Breast epithelium (tissue), 4 donors: ENCODE data around the gene MEMO1. TPM values are rescaled to one million over a fixed set of nuclear protein-coding genes. Genes with fewer than 3 reads are reported as not detected.

ENCODE experiments used
- DNase-seq, 2 donors: peaks; one replicate each; pipeline ENCODE4 v3.0.0-alpha.2; 2019; ENCODE audit warnings: low spot score in 2 of 2
- H3K27ac ChIP-seq, 2 donors: fragments of 200-600 bp; sonication (generic) in 1 of 2; one replicate each; pipeline ENCODE4 v1.5.1; 2016 to 2019; ENCODE audit warnings: mild to moderate bottlenecking in 1 of 2
- H3K27me3 ChIP-seq, 2 donors: fragments of 200-600 bp; sonication (generic) in 1 of 2; one replicate each; pipeline versions ENCODE4 v1.5.1 to v1.6.0; 2017 to 2019; ENCODE audit warnings: control low read depth in 1 of 2, mild to moderate bottlenecking in 1 of 2
- H3K36me3 ChIP-seq: fragments of 200-600 bp; one replicate; pipeline ENCODE4 v1.5.1; 2019
- H3K4me1 ChIP-seq, 2 donors: fragments of 200-600 bp; sonication (generic); one replicate each; pipeline ENCODE4 v1.5.1; 2016 to 2019; ENCODE audit warnings: control low read depth in 1 of 2
- H3K4me3 ChIP-seq, 3 donors: fragments of 200-600 bp; sonication (generic); 1 replicate in 2 of 3; 2 replicates in 1 of 3; pipeline ENCODE4 v1.5.1; 2016 to 2019; ENCODE audit warnings: mild to moderate bottlenecking in 3 of 3, moderate library complexity in 2 of 3
- H3K9me3 ChIP-seq, 2 donors: fragments of 200-600 bp; sonication (generic) in 1 of 2; one replicate each; pipeline ENCODE4 v1.5.1; 2016 to 2019; ENCODE audit warnings: control low read depth in 1 of 2
- POLR2A ChIP-seq: fragments of 450-650 bp; IDR thresholded peaks from one replicate; pipeline ENCODE4 v1.6.1; 2016; ENCODE audit warnings: antibody characterized with exemption, mild to moderate bottlenecking, moderate library complexity
- POLR2AphosphoS5 ChIP-seq, 3 donors: sonication (generic); formaldehyde crosslinking; IDR thresholded peaks; one replicate each; pipeline ENCODE4 v1.6.1; 2017; ENCODE audit warnings: antibody characterized with exemption in 3 of 3
- intact Hi-C: fragments of 100-400 bp; cut with DNase I; formaldehyde crosslinking; loops from one replicate; pipeline ENCODE4 v1.15.1; 2023; ENCODE audit warnings: low total_unique reads
- total RNA-seq, 3 donors: library from RNA; depleted of rRNA; stranded (reverse); fragments of >200 nt; gene quantifications; one replicate each; pipeline ENCODE4 v1.1.0, GENCODE V29; 2016
- TF ChIP-seq, protein P1 (sequence below), 3 donors: fragments of 450-650 bp; IDR thresholded peaks; one replicate each; pipeline ENCODE4 v1.5.1; 2016 to 2017; ENCODE audit warnings: antibody characterized with exemption in 3 of 3, mild to moderate bottlenecking in 3 of 3, moderate library complexity in 3 of 3

MEMO1 gene
- total RNA-seq, 3 donors from 2014 or later, result 26.1 to 28.8 (median 26.1) TPM

DNA sequence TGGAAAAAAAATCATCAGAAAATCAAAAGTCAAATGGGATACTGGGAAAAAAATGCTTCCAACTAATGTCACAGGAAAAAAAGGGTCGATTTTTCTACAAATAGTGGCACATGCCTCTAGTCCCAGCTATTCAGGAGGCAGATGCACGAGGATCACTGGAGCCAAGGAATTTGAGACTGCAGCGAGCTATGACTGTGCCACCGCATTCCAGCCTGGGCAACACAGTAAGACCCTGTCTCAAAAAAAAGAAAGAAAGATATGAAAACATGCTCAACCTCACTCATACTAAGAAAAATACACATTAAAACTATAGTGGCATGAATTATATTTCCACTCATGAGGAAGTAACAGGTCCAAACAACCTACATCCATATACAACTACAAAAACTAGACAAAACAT, 17.9 kb downstream of the MEMO1 start:
- H3K27me3 ChIP-seq, result no peaks in the 10 kb centered on the region
- H3K27ac ChIP-seq, result no peak overlapping the region
- H3K4me3 ChIP-seq, result no peak overlapping the region
- H3K9me3 ChIP-seq, result no peaks in the 10 kb centered on the region
- TF ChIP-seq POLR2AphosphoS5 (IDR thresholded peaks at IDR 0.05) (no peak), POLR2A (no peak)
- TF ChIP-seq, protein P1, sequence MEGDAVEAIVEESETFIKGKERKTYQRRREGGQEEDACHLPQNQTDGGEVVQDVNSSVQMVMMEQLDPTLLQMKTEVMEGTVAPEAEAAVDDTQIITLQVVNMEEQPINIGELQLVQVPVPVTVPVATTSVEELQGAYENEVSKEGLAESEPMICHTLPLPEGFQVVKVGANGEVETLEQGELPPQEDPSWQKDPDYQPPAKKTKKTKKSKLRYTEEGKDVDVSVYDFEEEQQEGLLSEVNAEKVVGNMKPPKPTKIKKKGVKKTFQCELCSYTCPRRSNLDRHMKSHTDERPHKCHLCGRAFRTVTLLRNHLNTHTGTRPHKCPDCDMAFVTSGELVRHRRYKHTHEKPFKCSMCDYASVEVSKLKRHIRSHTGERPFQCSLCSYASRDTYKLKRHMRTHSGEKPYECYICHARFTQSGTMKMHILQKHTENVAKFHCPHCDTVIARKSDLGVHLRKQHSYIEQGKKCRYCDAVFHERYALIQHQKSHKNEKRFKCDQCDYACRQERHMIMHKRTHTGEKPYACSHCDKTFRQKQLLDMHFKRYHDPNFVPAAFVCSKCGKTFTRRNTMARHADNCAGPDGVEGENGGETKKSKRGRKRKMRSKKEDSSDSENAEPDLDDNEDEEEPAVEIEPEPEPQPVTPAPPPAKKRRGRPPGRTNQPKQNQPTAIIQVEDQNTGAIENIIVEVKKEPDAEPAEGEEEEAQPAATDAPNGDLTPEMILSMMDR (IDR thresholded peaks at IDR 0.05), result no peak
- no peaks in the 10 kb centered on the region for H3K36me3 ChIP-seq
- DNase-seq, result no peak
- H3K4me1 ChIP-seq, result no peaks in the 10 kb centered on the region
- intact Hi-C loops, result no loop called here

DNA sequence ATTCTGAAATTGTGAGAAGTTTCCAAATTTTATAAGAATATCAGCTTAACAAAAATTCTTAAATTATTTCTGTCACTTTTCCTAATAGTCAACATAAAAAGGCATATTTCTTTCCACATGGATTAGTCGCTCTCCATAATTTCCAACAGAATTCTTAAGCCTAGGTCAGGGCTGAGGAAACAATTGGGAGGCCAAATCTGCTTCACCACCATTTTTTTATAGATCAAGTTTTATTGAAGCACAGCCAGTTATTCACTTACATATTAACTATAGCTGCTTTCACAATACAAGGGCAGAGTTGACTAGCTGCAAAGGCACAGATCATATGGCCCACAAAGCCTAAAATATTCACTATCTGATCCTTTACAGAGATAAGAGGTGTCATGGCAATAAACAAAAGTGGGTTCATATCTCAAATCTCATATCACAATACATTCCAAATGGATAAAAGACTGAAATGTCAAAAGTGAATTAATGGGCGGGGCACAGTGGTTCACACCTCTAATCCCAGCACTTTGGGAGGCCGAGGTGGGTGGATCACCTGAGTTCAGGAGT, 18.7 kb downstream of the MEMO1 start:
- Histone ChIP-seq H3K27me3 (no peaks in the 10 kb centered on the region), H3K27ac (no peak overlapping the region), H3K4me3 (no peak overlapping the region), H3K9me3 (no peaks in the 10 kb centered on the region), H3K36me3 (no peaks in the 10 kb centered on the region), H3K4me1 (no peaks in the 10 kb centered on the region)
- no peak for DNase-seq
- TF ChIP-seq POLR2A, result no peak
- TF ChIP-seq, protein P1 (IDR thresholded peaks at IDR 0.05), result no peak
- TF ChIP-seq POLR2AphosphoS5 (IDR thresholded peaks at IDR 0.05), result no peak
- intact Hi-C loops, result no loop called here

DNA sequence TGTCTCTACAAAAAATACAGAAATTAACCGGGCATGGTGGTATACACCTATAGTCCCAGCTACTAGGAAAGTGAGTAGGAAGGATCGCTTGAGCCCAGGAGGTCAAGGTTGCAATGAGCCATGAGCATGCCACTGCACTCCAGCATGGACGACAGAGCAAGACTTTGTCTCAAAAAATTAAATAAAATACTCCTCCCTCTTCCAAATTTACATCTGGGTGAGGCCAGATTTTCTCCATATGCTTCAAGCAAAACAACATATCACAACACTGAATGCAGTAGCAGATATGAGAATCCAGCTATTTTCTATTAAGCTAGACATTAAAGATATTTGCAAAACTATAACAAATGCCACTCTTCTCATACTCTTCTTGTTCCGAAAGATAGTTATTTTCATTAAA, 20.9 kb downstream of the MEMO1 start:
- intact Hi-C loops, result no loop called here
- DNase-seq, result no peak
- H3K27me3 ChIP-seq, result no peaks in the 10 kb centered on the region
- H3K4me1 ChIP-seq, result no peaks in the 10 kb centered on the region
- no peak for TF ChIP-seq POLR2AphosphoS5 (IDR thresholded peaks at IDR 0.05)
- TF ChIP-seq, protein P1 (IDR thresholded peaks at IDR 0.05), result no peak
- TF ChIP-seq POLR2A, result no peak
- no peak overlapping the region for H3K27ac ChIP-seq
- H3K36me3 ChIP-seq, result no peaks in the 10 kb centered on the region
- no peak overlapping the region for H3K4me3 ChIP-seq
- H3K9me3 ChIP-seq, result no peaks in the 10 kb centered on the region

DNA sequence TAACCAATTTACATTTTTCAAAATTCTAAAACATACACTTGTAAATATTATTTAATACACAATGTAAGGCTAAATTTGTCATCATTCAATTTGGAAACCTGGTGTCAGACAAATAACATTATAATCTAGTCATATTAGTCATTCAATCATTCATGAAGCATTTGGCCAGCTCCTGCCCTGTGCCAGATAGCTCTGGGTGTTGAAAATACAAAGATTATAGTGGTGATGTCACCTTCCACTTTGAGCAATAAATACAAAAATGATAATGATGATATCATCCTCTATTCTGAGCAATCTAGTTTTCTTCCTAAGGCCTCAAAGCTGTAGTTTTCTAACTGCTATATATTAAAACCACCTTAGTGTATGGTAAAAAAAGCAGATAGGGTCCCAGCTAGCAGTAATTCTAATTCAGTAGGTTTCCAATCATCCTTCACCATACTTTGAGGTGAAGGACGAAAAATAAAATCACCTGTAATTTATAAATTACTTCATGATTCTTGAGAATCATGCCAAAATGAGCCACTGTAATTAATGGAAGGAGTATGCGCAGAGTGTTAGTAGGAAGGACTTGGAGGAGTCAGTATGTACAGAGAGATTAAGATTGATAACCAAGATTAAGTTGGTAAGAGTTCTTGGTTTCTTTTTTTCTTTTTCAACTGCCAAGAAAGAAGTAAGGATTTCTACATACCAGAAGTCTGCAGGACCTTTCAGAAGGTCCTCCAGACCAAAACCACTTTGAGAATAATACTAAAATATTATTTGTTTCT, 23.2 kb downstream of the MEMO1 start:
- DNase-seq, result no peak
- Histone ChIP-seq H3K36me3 (no peaks in the 10 kb centered on the region), H3K9me3 (no peaks in the 10 kb centered on the region), H3K27me3 (no peaks in the 10 kb centered on the region), H3K27ac (no peak overlapping the region), H3K4me3 (no peak overlapping the region), H3K4me1 (no peaks in the 10 kb centered on the region)
- TF ChIP-seq, protein P1 (IDR thresholded peaks at IDR 0.05), result no peak
- TF ChIP-seq POLR2AphosphoS5 (IDR thresholded peaks at IDR 0.05) (no peak), POLR2A (no peak)
- intact Hi-C loops, result no loop called here

DNA sequence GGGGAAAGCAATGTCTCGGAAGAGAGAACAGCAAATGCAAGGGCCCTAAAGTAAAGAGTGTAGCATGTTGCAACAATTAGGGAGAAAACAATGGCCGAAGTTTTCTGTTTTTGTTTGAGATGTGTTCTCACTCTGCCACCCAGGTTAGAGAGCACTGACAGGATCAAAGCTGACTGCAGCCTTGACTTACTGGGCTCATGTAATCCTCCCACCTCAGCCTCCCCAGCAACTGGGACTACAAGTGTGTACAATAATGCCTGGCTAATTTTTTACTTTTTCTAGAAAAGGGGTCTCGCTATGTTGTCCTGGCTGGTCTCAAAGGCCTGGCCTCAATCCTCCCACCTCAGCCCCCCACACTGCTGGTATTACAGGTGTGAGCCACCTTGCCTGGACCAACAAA, 23.9 kb downstream of the MEMO1 start:
- H3K9me3 ChIP-seq, result no peaks in the 10 kb centered on the region
- intact Hi-C loops, result no loop called here
- no peaks in the 10 kb centered on the region for H3K4me1 ChIP-seq

More for the DNA sequence above, 23.9 kb downstream of the MEMO1 start:
- Histone ChIP-seq H3K27ac (no peak overlapping the region), H3K27me3 (no peaks in the 10 kb centered on the region), H3K36me3 (no peaks in the 10 kb centered on the region), H3K4me3 (no peak overlapping the region)
- TF ChIP-seq, protein P1 (IDR thresholded peaks at IDR 0.05), result no peak
- TF ChIP-seq POLR2AphosphoS5 (IDR thresholded peaks at IDR 0.05) (no peak), POLR2A (no peak)
- DNase-seq, result no peak
